Fibroblast of villous mesenchyme (primary cell): ENCODE measurements around the gene HOXC11. TPM values are rescaled to one million over a fixed set of nuclear protein-coding genes. Genes with fewer than 3 reads are reported as not detected.

Source experiments
- DNase-seq: peaks from one replicate; pipeline ENCODE4 v3.0.0-alpha.2; 2010; ENCODE audit warnings: low read depth
- H3K4me3 ChIP-seq: 2 replicates; pipeline ENCODE4 v1.5.1; 2011; ENCODE audit warnings: low read depth, mild to moderate bottlenecking, low read length
- total RNA-seq: library from RNA; depleted of rRNA; stranded (reverse); fragments of >200 nt; gene quantifications from 2 replicates; pipeline ENCODE4 v1.2.3, GENCODE V29; 2012
- TF ChIP-seq, protein P1 (sequence below): IDR thresholded peaks from 2 replicates; pipeline ENCODE4 v1.5.1; 2012; ENCODE audit warnings: low read depth, mild to moderate bottlenecking, low read length; ENCODE audit not compliant: insufficient read depth

Gene HOXC11
- total RNA-seq, 1 donor: 0.86 TPM

GRCh38 chr12:53994264-53995001 is 21.5 kb downstream of the HOXC11 start:
- peak overlapping the region; percentile 60 for H3K4me3 ChIP-seq
- DNase-seq: peak; percentile 54
- TF ChIP-seq, protein P1, sequence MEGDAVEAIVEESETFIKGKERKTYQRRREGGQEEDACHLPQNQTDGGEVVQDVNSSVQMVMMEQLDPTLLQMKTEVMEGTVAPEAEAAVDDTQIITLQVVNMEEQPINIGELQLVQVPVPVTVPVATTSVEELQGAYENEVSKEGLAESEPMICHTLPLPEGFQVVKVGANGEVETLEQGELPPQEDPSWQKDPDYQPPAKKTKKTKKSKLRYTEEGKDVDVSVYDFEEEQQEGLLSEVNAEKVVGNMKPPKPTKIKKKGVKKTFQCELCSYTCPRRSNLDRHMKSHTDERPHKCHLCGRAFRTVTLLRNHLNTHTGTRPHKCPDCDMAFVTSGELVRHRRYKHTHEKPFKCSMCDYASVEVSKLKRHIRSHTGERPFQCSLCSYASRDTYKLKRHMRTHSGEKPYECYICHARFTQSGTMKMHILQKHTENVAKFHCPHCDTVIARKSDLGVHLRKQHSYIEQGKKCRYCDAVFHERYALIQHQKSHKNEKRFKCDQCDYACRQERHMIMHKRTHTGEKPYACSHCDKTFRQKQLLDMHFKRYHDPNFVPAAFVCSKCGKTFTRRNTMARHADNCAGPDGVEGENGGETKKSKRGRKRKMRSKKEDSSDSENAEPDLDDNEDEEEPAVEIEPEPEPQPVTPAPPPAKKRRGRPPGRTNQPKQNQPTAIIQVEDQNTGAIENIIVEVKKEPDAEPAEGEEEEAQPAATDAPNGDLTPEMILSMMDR: no peak

DNA sequence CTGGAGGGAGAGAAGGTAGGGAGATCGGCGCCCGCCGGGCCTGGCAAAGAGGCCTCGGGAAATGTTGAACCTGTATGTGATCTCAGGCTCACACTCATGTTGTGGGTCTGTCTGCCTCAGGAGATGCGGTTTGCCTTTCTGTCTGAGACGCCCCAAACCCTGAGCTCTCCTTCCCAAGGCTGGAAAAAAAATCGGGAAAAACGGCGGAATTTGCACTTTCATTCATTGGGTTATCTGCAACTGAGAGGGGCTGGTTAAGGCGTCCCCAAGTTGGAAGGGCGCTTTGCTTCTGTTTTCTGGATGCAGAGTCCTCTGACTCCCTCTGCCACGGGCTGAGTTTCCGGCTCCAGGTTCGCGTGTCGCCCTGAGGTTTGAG is 22.1 kb downstream of the HOXC11 start:
- no peak for DNase-seq
- peak overlapping the region; percentile 60 for H3K4me3 ChIP-seq
- TF ChIP-seq, protein P1: no peak

GRCh38 chr12:53995378-53996239 is 22.7 kb downstream of the HOXC11 start:
- DNase-seq: peak; percentile 79
- H3K4me3 ChIP-seq: peak overlapping the region; percentile 60
- TF ChIP-seq, protein P1: no peak

GRCh38 chr12:53996240-53997203 is 23.6 kb downstream of the HOXC11 start:
- DNase-seq: no peak
- peak overlapping the region; percentile 60 for H3K4me3 ChIP-seq
- TF ChIP-seq, protein P1: no peak

- no peak for DNase-seq
- TF ChIP-seq, protein P1: no peak
- H3K4me3 ChIP-seq: peak overlapping the region; percentile 30
Observed at GRCh38 chr12:53997204-53998109, 24.5 kb downstream of the HOXC11 start.
